GM12865 (cell line): ENCODE results near the gene TIMP3.

ENCODE experiments used
- DNase-seq: peaks from one replicate; pipeline ENCODE4 v3.0.0; 2010; ENCODE audit warnings: low read depth
- H3K4me3 ChIP-seq: 2 replicates; pipeline ENCODE4 v1.5.1; 2011; ENCODE audit warnings: mild to moderate bottlenecking, low read depth, low read length, control low read depth
- CTCF ChIP-seq: IDR thresholded peaks from 2 replicates; pipeline ENCODE4 v1.5.1; 2011; ENCODE audit warnings: low read length, control low read depth, low read depth, inconsistent platforms; ENCODE audit not compliant: insufficient read depth; ENCODE audit errors: missing control alignments

Gene TIMP3

GRCh38 chr22:32828561-32828960 lies 27.1 kb downstream of the TIMP3 start:
- no peak overlapping the region for H3K4me3 ChIP-seq
- no peak for TF ChIP-seq CTCF
- DNase-seq = no peak

GRCh38 chr22:32829451-32829851 lies 27.9 kb downstream of the TIMP3 start:
- no peak for DNase-seq
- H3K4me3 ChIP-seq = no peak overlapping the region
- TF ChIP-seq CTCF = no peak

- DNase-seq = no peak
- no peak overlapping the region for H3K4me3 ChIP-seq
- TF ChIP-seq CTCF = no peak
Measured at GRCh38 chr22:32830473-32830872, 29.0 kb downstream of the TIMP3 start.

- TF ChIP-seq CTCF = no peak
- no peak for DNase-seq
- no peak overlapping the region for H3K4me3 ChIP-seq
Measured at GRCh38 chr22:32830957-32831356, 29.5 kb downstream of the TIMP3 start.

GRCh38 chr22:32831584-32831983 lies 30.1 kb downstream of the TIMP3 start:
- DNase-seq = no peak
- no peak for TF ChIP-seq CTCF
- no peak overlapping the region for H3K4me3 ChIP-seq

GRCh38 chr22:32832174-32832573 lies 30.7 kb downstream of the TIMP3 start:
- TF ChIP-seq CTCF = no peak
- DNase-seq = no peak
- H3K4me3 ChIP-seq = no peak overlapping the region

GRCh38 chr22:32836280-32837123 lies 35.0 kb downstream of the TIMP3 start:
- no peak overlapping the region for H3K4me3 ChIP-seq
- DNase-seq = peak; percentile 7
- peak; percentile 33 for TF ChIP-seq CTCF
